Measurements from ENCODE around the gene MAP4K4. TPM values are rescaled to one million over a fixed set of nuclear protein-coding genes. Genes with fewer than 3 reads are reported as not detected.
"Not testable (repeated sequence)": the region's sequence is repeated elsewhere in the genome, so short reads cannot be mapped to it uniquely, and the experiment has no call there.

MAP4K4 gene
- total RNA-seq, 4 donors from 2014 or later: 29.6 to 56.6 (median 38.2) TPM

GRCh38 chr2:101912545-101912944 lies 215.0 kb downstream of the MAP4K4 start:
- Histone ChIP-seq H3K27me3 (no peaks in the 10 kb centered on the region), H3K4me3 (no peak overlapping the region), H3K27ac (no peak overlapping the region), H3K36me3 (no peaks in the 10 kb centered on the region), H3K9me3 (peaks cover 9% of the 10 kb centered on the region), H3K4me1 (no peaks in the 10 kb centered on the region)
- TF ChIP-seq EP300 (IDR thresholded peaks at IDR 0.05) (no peak), POLR2AphosphoS5 (IDR thresholded peaks at IDR 0.05) (no peak)
- TF ChIP-seq, protein P1, sequence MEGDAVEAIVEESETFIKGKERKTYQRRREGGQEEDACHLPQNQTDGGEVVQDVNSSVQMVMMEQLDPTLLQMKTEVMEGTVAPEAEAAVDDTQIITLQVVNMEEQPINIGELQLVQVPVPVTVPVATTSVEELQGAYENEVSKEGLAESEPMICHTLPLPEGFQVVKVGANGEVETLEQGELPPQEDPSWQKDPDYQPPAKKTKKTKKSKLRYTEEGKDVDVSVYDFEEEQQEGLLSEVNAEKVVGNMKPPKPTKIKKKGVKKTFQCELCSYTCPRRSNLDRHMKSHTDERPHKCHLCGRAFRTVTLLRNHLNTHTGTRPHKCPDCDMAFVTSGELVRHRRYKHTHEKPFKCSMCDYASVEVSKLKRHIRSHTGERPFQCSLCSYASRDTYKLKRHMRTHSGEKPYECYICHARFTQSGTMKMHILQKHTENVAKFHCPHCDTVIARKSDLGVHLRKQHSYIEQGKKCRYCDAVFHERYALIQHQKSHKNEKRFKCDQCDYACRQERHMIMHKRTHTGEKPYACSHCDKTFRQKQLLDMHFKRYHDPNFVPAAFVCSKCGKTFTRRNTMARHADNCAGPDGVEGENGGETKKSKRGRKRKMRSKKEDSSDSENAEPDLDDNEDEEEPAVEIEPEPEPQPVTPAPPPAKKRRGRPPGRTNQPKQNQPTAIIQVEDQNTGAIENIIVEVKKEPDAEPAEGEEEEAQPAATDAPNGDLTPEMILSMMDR (IDR thresholded peaks at IDR 0.05): no peak
- WGBS: 90% methylated on average over 2 of the region's 2 CpGs
- DNase-seq (ENCODE audit: low spot score in 2 of 2): no peak

GRCh38 chr2:101921319-101921952 lies 223.9 kb downstream of the MAP4K4 start:
- Histone ChIP-seq H3K27ac (no peak overlapping the region), H3K27me3 (no peaks in the 10 kb centered on the region), H3K4me1 (no peaks in the 10 kb centered on the region), H3K36me3 (no peaks in the 10 kb centered on the region), H3K4me3 (no peak overlapping the region), H3K9me3 (no peaks in the 10 kb centered on the region)
- WGBS: 66% methylated on average over 5 of the region's 5 CpGs
- TF ChIP-seq, protein P1 (IDR thresholded peaks at IDR 0.05): no peak
- TF ChIP-seq POLR2AphosphoS5 (IDR thresholded peaks at IDR 0.05) (no peak), EP300 (IDR thresholded peaks at IDR 0.05) (no peak), POLR2A (IDR thresholded peaks at IDR 0.05) (no peak)
- no peak for DNase-seq (ENCODE audit: low spot score in 2 of 2)

- H3K4me3 ChIP-seq: no peak overlapping the region
- WGBS: 97% methylated on average over 2 of the region's 2 CpGs
These were observed 224.4 kb downstream of the MAP4K4 start for GRCh38 chr2:101921953-101922325.

DNA sequence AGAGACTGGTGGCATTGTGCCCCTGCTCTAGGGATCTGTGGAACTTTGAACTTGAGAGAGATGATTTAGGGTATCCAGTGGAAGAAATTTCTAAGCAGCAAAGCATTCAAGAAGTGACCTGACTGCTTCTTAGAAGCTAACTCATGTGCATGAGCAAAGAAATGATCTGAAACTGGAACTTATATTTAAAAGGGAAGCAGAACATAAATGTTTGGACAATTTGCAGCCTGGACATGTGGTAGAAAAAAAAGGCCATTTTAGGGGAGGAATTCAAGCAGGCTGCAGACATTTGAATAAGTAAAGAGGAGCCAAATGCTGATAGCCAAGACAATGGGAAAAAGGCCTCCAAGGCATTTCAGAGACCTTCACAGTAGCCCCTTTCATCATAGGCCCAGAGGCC lies 226.8 kb downstream of the MAP4K4 start:
- not testable (repeated sequence) for H3K36me3 ChIP-seq

More at GRCh38 chr2:101921953-101922325, 224.4 kb downstream of the MAP4K4 start:
- DNase-seq (ENCODE audit: low spot score in 2 of 2): no peak
- Histone ChIP-seq H3K27me3 (no peaks in the 10 kb centered on the region), H3K9me3 (no peaks in the 10 kb centered on the region), H3K4me1 (no peaks in the 10 kb centered on the region), H3K36me3 (no peaks in the 10 kb centered on the region), H3K27ac (no peak overlapping the region)
- no peak for TF ChIP-seq POLR2AphosphoS5 (IDR thresholded peaks at IDR 0.05)
- TF ChIP-seq, protein P1 (IDR thresholded peaks at IDR 0.05): no peak
- TF ChIP-seq POLR2A (IDR thresholded peaks at IDR 0.05): no peak
- no peak for TF ChIP-seq EP300 (IDR thresholded peaks at IDR 0.05)

DNA sequence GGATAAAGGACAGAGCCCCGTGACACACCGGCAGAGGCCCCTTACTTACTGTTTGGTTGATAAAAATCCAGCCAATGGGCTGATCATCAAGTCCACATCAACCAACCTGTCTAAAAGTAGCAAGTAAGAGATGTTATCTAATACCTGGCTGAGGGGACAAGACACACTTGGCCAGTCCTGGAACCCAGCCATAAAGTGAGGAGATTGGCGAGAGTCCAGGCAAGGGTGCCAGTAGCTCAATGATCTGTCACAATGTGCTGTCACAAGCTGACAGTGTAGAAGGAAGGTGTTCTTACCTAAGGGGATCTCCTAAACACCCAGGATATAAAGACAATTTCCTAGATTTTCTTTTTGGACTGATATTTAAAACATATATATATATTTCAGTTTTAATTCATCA lies 232.5 kb downstream of the MAP4K4 start:
- H3K27ac ChIP-seq: no peak overlapping the region
- peaks cover 6% of the 10 kb centered on the region for H3K9me3 ChIP-seq
- TF ChIP-seq POLR2A (IDR thresholded peaks at IDR 0.05) (no peak), EP300 (IDR thresholded peaks at IDR 0.05) (no peak), POLR2AphosphoS5 (IDR thresholded peaks at IDR 0.05) (no peak)
- TF ChIP-seq, protein P1 (IDR thresholded peaks at IDR 0.05): no peak
- WGBS: 79% methylated on average over 3 of the region's 3 CpGs
- no peak overlapping the region for H3K4me3 ChIP-seq
- H3K36me3 ChIP-seq: no peaks in the 10 kb centered on the region
- no peaks in the 10 kb centered on the region for H3K4me1 ChIP-seq
- DNase-seq (ENCODE audit: low spot score in 2 of 2): no peak
- H3K27me3 ChIP-seq: no peaks in the 10 kb centered on the region

More for the DNA sequence above, 226.8 kb downstream of the MAP4K4 start:
- not testable (repeated sequence) for H3K9me3 ChIP-seq; H3K27ac ChIP-seq; H3K4me1 ChIP-seq; H3K27me3 ChIP-seq; H3K4me3 ChIP-seq; DNase-seq (ENCODE audit: low spot score in 2 of 2)

- no peak for DNase-seq (ENCODE audit: low spot score in 2 of 2)
- TF ChIP-seq POLR2AphosphoS5 (IDR thresholded peaks at IDR 0.05): no peak
- TF ChIP-seq, protein P1 (IDR thresholded peaks at IDR 0.05): no peak
- no peak for TF ChIP-seq POLR2A (IDR thresholded peaks at IDR 0.05)
- no peak for TF ChIP-seq EP300 (IDR thresholded peaks at IDR 0.05)
- no peaks in the 10 kb centered on the region for H3K27me3 ChIP-seq
- H3K27ac ChIP-seq: no peak overlapping the region
- no peak overlapping the region for H3K4me3 ChIP-seq
- no peaks in the 10 kb centered on the region for H3K4me1 ChIP-seq
- no peaks in the 10 kb centered on the region for H3K36me3 ChIP-seq
- WGBS: 82% methylated on average over 4 of the region's 4 CpGs
- H3K9me3 ChIP-seq: peaks cover 6% of the 10 kb centered on the region
These were observed 233.3 kb downstream of the MAP4K4 start for GRCh38 chr2:101930847-101931246.

All from suprapubic skin (tissue), 4 donors.